ENCODE data around the gene FCHO1. TPM values are rescaled to one million over a fixed set of nuclear protein-coding genes. Genes with fewer than 3 reads are reported as not detected.

FCHO1 gene, protein sequence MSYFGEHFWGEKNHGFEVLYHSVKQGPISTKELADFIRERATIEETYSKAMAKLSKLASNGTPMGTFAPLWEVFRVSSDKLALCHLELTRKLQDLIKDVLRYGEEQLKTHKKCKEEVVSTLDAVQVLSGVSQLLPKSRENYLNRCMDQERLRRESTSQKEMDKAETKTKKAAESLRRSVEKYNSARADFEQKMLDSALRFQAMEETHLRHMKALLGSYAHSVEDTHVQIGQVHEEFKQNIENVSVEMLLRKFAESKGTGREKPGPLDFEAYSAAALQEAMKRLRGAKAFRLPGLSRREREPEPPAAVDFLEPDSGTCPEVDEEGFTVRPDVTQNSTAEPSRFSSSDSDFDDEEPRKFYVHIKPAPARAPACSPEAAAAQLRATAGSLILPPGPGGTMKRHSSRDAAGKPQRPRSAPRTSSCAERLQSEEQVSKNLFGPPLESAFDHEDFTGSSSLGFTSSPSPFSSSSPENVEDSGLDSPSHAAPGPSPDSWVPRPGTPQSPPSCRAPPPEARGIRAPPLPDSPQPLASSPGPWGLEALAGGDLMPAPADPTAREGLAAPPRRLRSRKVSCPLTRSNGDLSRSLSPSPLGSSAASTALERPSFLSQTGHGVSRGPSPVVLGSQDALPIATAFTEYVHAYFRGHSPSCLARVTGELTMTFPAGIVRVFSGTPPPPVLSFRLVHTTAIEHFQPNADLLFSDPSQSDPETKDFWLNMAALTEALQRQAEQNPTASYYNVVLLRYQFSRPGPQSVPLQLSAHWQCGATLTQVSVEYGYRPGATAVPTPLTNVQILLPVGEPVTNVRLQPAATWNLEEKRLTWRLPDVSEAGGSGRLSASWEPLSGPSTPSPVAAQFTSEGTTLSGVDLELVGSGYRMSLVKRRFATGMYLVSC
- total RNA-seq (2022), result 0.61 and 1.3 TPM in 2 replicates
- percentile 12 among the genes with signal in this experiment for Bru-seq, nascent RNA
- percentile 11 among the genes with signal in this experiment for BruChase-seq, experiment 1, labeled RNA remaining after a 6-hour chase
- BruChase-seq, experiment 2, labeled RNA remaining after a 2-hour chase, result percentile 15 among the genes with signal in this experiment
- long read RNA-seq, partial matches to known transcripts, result 0 of 1 reads
- long read RNA-seq, other reads (novel, unspliced or antisense), result 1 of 1 reads

DNA sequence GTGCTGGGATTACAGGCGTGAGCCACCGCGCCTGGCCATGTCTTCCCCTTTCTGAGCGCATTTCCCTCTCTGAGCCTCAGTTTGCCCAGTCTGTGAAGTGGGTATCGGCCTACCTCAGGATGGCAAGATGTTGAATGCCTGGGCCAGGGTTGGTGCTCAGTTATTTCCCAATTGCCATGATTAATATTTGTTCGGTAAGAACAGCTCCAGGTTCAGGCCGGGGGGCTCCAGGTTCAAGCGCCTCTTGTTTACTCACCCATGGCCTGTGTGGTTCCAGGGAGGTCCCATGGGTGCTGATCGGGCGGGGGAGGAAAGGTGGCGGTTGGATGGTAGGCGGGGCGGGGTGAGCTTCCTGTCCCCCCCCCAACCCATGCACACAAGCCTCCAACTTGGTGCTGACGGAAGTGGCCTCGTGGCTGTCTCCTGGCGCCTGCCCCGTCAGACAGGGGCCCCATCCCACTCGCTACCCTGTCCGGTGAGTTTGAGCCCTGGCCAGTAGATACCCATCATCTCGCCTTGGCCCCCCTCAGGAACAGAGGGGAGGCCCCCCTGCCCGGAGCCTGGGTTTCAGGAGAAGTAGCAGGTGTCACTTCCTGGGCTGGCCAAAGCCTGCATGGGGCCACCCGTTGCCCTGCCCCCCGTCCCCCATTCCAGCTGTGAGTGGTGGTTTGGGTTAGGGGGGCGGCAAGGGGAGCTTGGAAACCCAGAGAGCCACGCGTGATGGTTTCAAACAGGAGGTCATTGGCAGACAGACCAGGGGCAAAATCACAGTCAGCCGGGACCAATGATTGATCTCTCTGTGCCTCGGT, at the start of gene FCHO1:
Gene FCHO1, plus strand, starts transcription at position 375 of the 809 bp plus-strand sequence. CDS start 3,688 bp downstream, outside the sequence.
- CTCF ChIA-PET, result interaction anchor here (1.0 kb wide), 1 partner anchor 15 kb away, joined by 3 read pairs; no protein-coding TSS in a partner anchor
- TF ChIP-seq, protein P1, sequence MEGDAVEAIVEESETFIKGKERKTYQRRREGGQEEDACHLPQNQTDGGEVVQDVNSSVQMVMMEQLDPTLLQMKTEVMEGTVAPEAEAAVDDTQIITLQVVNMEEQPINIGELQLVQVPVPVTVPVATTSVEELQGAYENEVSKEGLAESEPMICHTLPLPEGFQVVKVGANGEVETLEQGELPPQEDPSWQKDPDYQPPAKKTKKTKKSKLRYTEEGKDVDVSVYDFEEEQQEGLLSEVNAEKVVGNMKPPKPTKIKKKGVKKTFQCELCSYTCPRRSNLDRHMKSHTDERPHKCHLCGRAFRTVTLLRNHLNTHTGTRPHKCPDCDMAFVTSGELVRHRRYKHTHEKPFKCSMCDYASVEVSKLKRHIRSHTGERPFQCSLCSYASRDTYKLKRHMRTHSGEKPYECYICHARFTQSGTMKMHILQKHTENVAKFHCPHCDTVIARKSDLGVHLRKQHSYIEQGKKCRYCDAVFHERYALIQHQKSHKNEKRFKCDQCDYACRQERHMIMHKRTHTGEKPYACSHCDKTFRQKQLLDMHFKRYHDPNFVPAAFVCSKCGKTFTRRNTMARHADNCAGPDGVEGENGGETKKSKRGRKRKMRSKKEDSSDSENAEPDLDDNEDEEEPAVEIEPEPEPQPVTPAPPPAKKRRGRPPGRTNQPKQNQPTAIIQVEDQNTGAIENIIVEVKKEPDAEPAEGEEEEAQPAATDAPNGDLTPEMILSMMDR (IDR thresholded peaks at IDR 0.05; ENCODE audit: unreplicated experiment), result no peak
- Mint-ChIP-seq H3K4me3 (ENCODE audit: low read depth, unreplicated experiment) (no peak within 1 kb of the TSS), H3K9me3 (ENCODE audit: low read depth, unreplicated experiment) (no peaks in the 10 kb centered on the region), H3K27ac (ENCODE audit: unreplicated experiment) (no peak within 1 kb of the TSS), H3K36me3 (ENCODE audit: insufficient read depth, unreplicated experiment) (peaks cover 6% of the 10 kb centered on the region), H3K27me3 (ENCODE audit: unreplicated experiment) (peaks cover 14% of the 10 kb centered on the region), H3K4me1 (ENCODE audit: low read depth, unreplicated experiment) (peaks cover 7% of the 10 kb centered on the region)
- intact Hi-C loops (cut with micrococcal nuclease; ENCODE audit: unreplicated experiment), result no loop called here
- no peak for DNase-seq
- BruUV-seq (replicated peaks), result no TSS peak

DNA sequence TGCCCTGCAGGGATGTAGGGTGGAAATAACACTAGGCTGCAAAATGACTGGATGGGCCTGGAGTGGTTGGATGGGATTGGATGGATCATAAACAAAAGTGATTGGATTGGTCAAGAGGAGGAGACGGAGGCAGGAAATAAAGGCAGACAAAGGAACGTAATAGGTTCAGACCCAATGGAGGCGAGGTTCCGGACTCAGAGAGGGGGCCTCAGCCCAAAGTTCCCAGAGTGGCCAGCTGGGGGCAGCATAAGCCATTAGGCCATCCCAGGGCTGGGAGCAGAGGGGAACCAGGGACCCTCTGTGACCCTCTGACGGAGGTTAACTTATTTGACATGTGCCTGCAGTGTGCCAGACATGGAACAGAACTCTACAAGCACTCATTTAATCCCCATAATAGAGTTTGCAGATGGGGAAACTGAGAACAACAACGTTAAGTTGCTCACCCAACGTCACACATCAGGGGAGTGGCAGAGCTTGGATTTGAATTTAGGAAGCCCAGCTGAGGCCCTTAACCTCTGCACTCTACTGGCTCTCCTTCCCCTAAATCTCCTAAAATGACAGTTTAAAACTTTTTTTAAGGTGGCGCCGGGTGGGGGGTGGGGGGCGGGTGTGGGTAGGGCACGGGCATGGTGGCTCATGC, 47.3 kb upstream of the FCHO1 start:
- no TSS peak for BruUV-seq (replicated peaks)
- intact Hi-C loops (cut with micrococcal nuclease; ENCODE audit: unreplicated experiment), result no loop called here
- no peak overlapping the region for H3K4me3 Mint-ChIP-seq (ENCODE audit: low read depth, unreplicated experiment)
- H3K9me3 Mint-ChIP-seq (ENCODE audit: low read depth, unreplicated experiment), result no peaks in the 10 kb centered on the region
- H3K27me3 Mint-ChIP-seq (ENCODE audit: unreplicated experiment), result peaks cover 32% of the 10 kb centered on the region
- TF ChIP-seq, protein P1 (IDR thresholded peaks at IDR 0.05; ENCODE audit: unreplicated experiment), result peak; percentile 34
- H3K36me3 Mint-ChIP-seq (ENCODE audit: insufficient read depth, unreplicated experiment), result peaks cover 3% of the 10 kb centered on the region
- DNase-seq, result no peak
- H3K4me1 Mint-ChIP-seq (ENCODE audit: low read depth, unreplicated experiment), result no peaks in the 10 kb centered on the region
- no peak overlapping the region for H3K27ac Mint-ChIP-seq (ENCODE audit: unreplicated experiment)
- CTCF ChIA-PET, result interaction anchor here (0.5 kb wide), 1 partner anchor 34 kb away, joined by 5 read pairs; no protein-coding TSS in a partner anchor

DNA sequence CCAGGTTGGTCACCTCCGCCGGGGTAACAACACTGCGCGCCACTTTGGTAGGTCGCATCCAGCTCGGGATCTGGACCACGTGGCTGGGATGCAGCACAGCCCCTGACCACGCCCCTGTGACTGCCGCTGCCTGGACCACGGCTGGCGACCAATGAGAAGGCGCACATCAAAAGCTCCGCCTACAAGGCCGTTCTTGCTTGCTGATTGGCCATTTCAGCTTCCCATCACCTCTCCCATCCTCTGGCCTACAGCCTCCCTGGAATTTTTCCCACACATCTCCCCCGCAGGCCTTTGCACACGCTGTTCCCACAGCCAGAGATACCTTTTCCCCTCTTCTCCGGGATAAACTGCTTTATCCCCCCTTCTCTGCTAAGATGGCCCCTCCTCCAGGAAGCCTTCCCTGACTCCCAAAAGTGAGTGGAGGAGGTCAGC, 44.5 kb upstream of the FCHO1 start:
- no peak for DNase-seq
- Mint-ChIP-seq H3K9me3 (ENCODE audit: low read depth, unreplicated experiment) (no peaks in the 10 kb centered on the region), H3K4me1 (ENCODE audit: low read depth, unreplicated experiment) (no peaks in the 10 kb centered on the region), H3K27me3 (ENCODE audit: unreplicated experiment) (peaks cover 11% of the 10 kb centered on the region), H3K27ac (ENCODE audit: unreplicated experiment) (no peak overlapping the region), H3K4me3 (ENCODE audit: low read depth, unreplicated experiment) (no peak overlapping the region), H3K36me3 (ENCODE audit: insufficient read depth, unreplicated experiment) (peaks cover 5% of the 10 kb centered on the region)
- TF ChIP-seq, protein P1 (IDR thresholded peaks at IDR 0.05; ENCODE audit: unreplicated experiment), result no peak
- BruUV-seq (replicated peaks), result no TSS peak
- CTCF ChIA-PET, result no interaction called here
- intact Hi-C loops (cut with micrococcal nuclease; ENCODE audit: unreplicated experiment), result no loop called here

Data from Calu3 (cell line).